Upper lobe of right lung (tissue), 1 donor: Measurements from ENCODE around the gene FUCA2. TPM values are rescaled to one million over a fixed set of nuclear protein-coding genes. Genes with fewer than 3 reads are reported as not detected.
A peak's percentile ranks its signal among the peaks of the same experiment; 100 is the strongest.

Source experiments
- ATAC-seq: fragments of 200-7000 bp; cut with Tn5 transposase; one replicate; pipeline ENCODE4 v1.9.1; 2020; ENCODE audit warnings: mild to moderate bottlenecking, moderate library complexity
- DNase-seq: peaks from one replicate; pipeline ENCODE4 v3.0.0-alpha.2; 2020
- H3K27ac ChIP-seq: fragments of 200-600 bp; one replicate; pipeline ENCODE4 v1.8.0; 2022
- H3K27me3 ChIP-seq: fragments of 200-600 bp; one replicate; pipeline ENCODE4 v1.8.0; 2022; ENCODE audit warnings: mild to moderate bottlenecking
- H3K36me3 ChIP-seq: fragments of 200-600 bp; one replicate; pipeline ENCODE4 v1.8.0; 2022
- H3K4me1 ChIP-seq: fragments of 200-600 bp; one replicate; pipeline ENCODE4 v1.8.0; 2022
- H3K4me3 ChIP-seq: fragments of 200-600 bp; one replicate; pipeline ENCODE4 v1.8.0; 2022; ENCODE audit warnings: mild to moderate bottlenecking
- H3K9me3 ChIP-seq: fragments of 200-600 bp; one replicate; pipeline ENCODE4 v1.8.0; 2022
- intact Hi-C: fragments of 100-400 bp; cut with DNase I; formaldehyde crosslinking; loops from one replicate; pipeline ENCODE4 v1.11.0; 2022
- total RNA-seq: library from RNA; stranded (reverse); fragmentation: NEBNext Ultra II Directional; extraction: Animal tissue kit (Norgen Biotek cat#: 25700); gene quantifications from one replicate; pipeline ENCODE4 v1.2.1, GENCODE V29; 2021
- TF ChIP-seq, protein P1 (sequence below): fragments of 200-600 bp; IDR thresholded peaks from one replicate; pipeline ENCODE4 v1.8.0; 2022; ENCODE audit warnings: antibody characterized with exemption
- donor health status: DM: no; HTN: yes; CAD: no; lungs with severe emphysema.

FUCA2 gene
- total RNA-seq, 1 donor from 2014 or later: 50.6 TPM

DNA sequence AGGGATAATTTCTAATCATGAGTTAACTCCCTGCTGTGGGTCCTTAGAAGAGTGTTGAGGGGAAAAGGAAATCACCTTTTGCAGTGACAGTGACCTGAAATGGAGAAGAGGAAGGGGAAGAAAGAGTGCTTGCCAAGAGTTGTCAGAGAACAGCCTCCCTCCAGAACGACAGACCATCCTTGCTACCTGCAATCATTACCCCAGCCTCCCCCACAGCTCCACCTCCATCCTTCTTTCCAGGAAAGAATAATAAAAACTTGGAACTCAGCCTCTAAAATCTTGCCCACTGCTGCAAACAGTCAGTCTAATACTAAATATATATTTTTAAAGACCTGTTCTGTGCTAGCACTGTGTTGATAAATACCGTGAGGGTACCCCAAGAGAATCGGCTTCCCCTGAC is 28.7 kb upstream of the FUCA2 start:
- TF ChIP-seq, protein P1, sequence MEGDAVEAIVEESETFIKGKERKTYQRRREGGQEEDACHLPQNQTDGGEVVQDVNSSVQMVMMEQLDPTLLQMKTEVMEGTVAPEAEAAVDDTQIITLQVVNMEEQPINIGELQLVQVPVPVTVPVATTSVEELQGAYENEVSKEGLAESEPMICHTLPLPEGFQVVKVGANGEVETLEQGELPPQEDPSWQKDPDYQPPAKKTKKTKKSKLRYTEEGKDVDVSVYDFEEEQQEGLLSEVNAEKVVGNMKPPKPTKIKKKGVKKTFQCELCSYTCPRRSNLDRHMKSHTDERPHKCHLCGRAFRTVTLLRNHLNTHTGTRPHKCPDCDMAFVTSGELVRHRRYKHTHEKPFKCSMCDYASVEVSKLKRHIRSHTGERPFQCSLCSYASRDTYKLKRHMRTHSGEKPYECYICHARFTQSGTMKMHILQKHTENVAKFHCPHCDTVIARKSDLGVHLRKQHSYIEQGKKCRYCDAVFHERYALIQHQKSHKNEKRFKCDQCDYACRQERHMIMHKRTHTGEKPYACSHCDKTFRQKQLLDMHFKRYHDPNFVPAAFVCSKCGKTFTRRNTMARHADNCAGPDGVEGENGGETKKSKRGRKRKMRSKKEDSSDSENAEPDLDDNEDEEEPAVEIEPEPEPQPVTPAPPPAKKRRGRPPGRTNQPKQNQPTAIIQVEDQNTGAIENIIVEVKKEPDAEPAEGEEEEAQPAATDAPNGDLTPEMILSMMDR: no peak
- H3K9me3 ChIP-seq: no peaks in the 10 kb centered on the region
- ATAC-seq: no peak
- no peaks in the 10 kb centered on the region for H3K36me3 ChIP-seq
- H3K27ac ChIP-seq: no peak overlapping the region
- intact Hi-C loops: no loop called here
- no peak for DNase-seq
- no peak overlapping the region for H3K4me3 ChIP-seq
- no peaks in the 10 kb centered on the region for H3K27me3 ChIP-seq
- H3K4me1 ChIP-seq: peaks cover 10% of the 10 kb centered on the region

DNA sequence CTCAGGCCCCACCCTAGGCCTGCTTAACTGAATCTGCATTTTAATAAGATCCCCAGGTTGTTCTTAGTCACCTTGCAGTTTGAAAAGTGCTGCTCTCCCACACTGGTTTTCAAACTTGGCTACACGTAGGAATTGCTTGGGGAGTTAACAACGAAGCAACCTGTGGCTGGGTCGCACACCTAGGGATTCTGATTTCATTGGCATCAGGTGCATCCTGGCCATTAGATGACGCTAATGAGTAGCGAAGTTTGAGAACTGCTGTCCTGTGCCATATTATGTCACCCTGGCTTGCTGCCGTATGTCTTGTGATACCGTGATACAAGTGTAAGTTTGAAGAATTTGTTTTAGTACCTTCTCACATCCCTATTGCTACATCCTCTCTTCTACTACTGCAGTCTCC is 28.2 kb upstream of the FUCA2 start:
- no peak for ATAC-seq

DNA sequence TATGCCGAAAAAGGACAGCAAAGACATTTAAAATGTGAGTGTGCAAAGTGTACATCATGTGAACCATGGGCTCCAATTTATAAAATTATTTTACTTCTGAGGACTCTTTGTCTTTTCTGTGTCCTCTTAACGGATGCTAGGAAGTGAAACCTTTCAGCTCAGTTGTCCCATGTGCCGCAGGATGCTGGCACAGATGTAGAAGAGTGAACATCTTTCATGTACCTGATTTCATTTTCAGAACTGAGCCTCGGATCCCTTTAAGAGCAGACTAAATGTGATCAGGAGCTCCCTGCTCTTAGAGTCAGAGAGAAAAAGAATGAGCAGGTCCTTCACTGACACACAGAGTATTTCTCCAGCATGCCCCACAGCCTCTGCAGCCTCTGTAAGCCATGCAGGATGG is 27.6 kb upstream of the FUCA2 start:
- Histone ChIP-seq H3K36me3 (no peaks in the 10 kb centered on the region), H3K4me3 (no peak overlapping the region), H3K27ac (no peak overlapping the region), H3K4me1 (peaks cover 10% of the 10 kb centered on the region), H3K9me3 (no peaks in the 10 kb centered on the region), H3K27me3 (no peaks in the 10 kb centered on the region)
- TF ChIP-seq, protein P1: no peak
- intact Hi-C loops: no loop called here
- DNase-seq: no peak
- ATAC-seq: no peak

More for the DNA sequence above, 28.2 kb upstream of the FUCA2 start:
- no peaks in the 10 kb centered on the region for H3K9me3 ChIP-seq
- no peak overlapping the region for H3K4me3 ChIP-seq
- H3K27ac ChIP-seq: no peak overlapping the region
- H3K4me1 ChIP-seq: peaks cover 10% of the 10 kb centered on the region
- no peaks in the 10 kb centered on the region for H3K27me3 ChIP-seq
- intact Hi-C loops: no loop called here
- H3K36me3 ChIP-seq: no peaks in the 10 kb centered on the region
- DNase-seq: no peak
- TF ChIP-seq, protein P1: no peak

DNA sequence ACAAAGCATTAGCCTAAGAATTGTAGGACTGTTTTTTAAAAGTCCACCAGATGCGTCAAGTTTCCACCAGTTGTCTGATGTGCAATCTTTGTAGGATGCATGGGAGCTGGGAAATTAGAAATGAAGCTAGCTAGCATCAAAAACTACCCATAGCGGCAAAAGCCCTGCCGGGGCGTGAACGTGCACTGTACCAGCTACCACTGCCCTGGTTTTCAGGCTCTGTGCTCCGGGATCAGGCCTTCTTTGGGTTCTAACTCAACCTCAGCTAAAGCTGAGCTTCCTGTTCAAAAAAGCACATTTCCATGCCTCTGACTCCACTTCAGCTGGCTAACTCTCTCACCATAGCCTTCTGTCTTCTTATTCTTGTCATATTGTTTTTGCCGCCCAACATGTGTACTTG is 26.9 kb upstream of the FUCA2 start:
- TF ChIP-seq, protein P1: no peak
- H3K27ac ChIP-seq: no peak overlapping the region
- H3K4me1 ChIP-seq: peaks cover 6% of the 10 kb centered on the region
- intact Hi-C loops: no loop called here
- H3K27me3 ChIP-seq: no peaks in the 10 kb centered on the region
- H3K4me3 ChIP-seq: no peak overlapping the region
- H3K9me3 ChIP-seq: no peaks in the 10 kb centered on the region
- no peak for ATAC-seq
- no peak for DNase-seq
- H3K36me3 ChIP-seq: no peaks in the 10 kb centered on the region

DNA sequence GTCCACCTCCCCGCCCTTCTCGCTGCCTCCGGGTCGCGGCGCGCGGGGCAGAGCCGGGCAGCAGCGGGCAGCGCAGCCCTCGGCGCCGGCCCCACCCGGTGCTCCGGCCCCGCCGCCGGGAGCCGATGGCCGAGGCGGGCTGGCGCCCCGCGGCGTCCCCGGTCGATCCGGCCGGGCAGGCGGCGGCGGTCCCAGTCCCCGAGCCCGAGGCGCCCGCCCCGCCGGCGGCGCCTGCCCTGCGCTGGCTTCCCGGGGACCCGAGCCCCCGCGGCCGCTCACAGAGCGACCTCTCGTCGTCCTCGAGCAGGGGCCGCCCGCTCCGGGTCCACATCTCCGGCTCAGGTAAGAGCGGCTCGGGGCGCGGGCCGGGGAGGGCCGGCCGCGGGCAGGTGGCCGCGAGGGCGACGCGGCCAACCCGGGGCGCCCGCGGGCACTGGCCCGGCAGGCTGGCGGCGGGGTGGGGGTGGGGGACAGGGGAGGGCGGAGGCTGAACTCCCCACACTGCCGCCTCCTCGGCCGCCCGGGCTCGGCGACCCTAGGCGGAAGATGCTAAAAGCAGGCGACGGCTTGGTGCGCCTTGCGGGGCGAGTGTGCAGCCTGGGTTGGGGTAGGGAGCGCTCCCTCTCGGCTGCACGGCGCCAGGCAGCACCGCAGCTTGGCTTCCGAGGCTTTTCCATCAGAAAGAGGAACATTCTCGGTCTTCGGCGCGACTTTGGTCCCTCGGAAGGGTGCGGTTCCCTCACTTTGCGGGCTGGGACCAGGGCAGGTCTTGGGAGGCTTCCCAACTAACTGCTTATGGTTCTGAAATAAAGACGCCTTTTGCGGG is 25.6 kb upstream of the FUCA2 start:
- intact Hi-C loops: no loop called here
- TF ChIP-seq, protein P1: peak; percentile 57

More for the DNA sequence above, 25.6 kb upstream of the FUCA2 start:
- no peaks in the 10 kb centered on the region for H3K9me3 ChIP-seq
- peak overlapping the region; percentile 49 for H3K27ac ChIP-seq
- ATAC-seq (peak; percentile 88), DNase-seq (peak; percentile 86)
- peaks cover 6% of the 10 kb centered on the region for H3K4me1 ChIP-seq
- H3K27me3 ChIP-seq: no peaks in the 10 kb centered on the region
- H3K36me3 ChIP-seq: no peaks in the 10 kb centered on the region
- H3K4me3 ChIP-seq: peak overlapping the region; percentile 65
